Bronchial epithelial cell (primary cell): ENCODE measurements around the gene CBX2. TPM values are rescaled to one million over a fixed set of nuclear protein-coding genes. Genes with fewer than 3 reads are reported as not detected.

Source experiments
- DNase-seq: peaks from one replicate; pipeline ENCODE4 v3.0.0-alpha.2; 2010; ENCODE audit warnings: low read depth
- FAIRE-seq: peaks from 2 replicates; lab custom pipeline; 2011; peaks lifted over from hg19 to GRCh38; lab: Jason Lieb, UNC
- H3K27me3 ChIP-seq: 2 replicates; pipeline ENCODE4 v1.5.1; 2011; ENCODE audit warnings: low read length; ENCODE audit not compliant: control insufficient read depth, insufficient read depth
- H3K36me3 ChIP-seq: 2 replicates; pipeline ENCODE4 v1.5.1; 2011; ENCODE audit warnings: low read length; ENCODE audit not compliant: control insufficient read depth, insufficient read depth
- H3K4me3 ChIP-seq: 2 replicates; pipeline ENCODE4 v1.5.1; 2011; ENCODE audit warnings: mild to moderate bottlenecking, low read depth, low read length, control low read depth
- total RNA-seq: library from RNA; depleted of rRNA; stranded (reverse); fragments of >200 nt; gene quantifications from 2 replicates; pipeline ENCODE4 v1.2.1, GENCODE V29; 2014
- TF ChIP-seq, protein P1 (sequence below): IDR thresholded peaks from 2 replicates; pipeline ENCODE4 v1.5.1; 2011; ENCODE audit warnings: mild to moderate bottlenecking, moderate library complexity, low read length, control low read depth, inconsistent platforms; ENCODE audit not compliant: insufficient read depth, severe bottlenecking

The CBX2 gene
- total RNA-seq, 1 donor from 2014 or later, result 1.1 TPM

DNA sequence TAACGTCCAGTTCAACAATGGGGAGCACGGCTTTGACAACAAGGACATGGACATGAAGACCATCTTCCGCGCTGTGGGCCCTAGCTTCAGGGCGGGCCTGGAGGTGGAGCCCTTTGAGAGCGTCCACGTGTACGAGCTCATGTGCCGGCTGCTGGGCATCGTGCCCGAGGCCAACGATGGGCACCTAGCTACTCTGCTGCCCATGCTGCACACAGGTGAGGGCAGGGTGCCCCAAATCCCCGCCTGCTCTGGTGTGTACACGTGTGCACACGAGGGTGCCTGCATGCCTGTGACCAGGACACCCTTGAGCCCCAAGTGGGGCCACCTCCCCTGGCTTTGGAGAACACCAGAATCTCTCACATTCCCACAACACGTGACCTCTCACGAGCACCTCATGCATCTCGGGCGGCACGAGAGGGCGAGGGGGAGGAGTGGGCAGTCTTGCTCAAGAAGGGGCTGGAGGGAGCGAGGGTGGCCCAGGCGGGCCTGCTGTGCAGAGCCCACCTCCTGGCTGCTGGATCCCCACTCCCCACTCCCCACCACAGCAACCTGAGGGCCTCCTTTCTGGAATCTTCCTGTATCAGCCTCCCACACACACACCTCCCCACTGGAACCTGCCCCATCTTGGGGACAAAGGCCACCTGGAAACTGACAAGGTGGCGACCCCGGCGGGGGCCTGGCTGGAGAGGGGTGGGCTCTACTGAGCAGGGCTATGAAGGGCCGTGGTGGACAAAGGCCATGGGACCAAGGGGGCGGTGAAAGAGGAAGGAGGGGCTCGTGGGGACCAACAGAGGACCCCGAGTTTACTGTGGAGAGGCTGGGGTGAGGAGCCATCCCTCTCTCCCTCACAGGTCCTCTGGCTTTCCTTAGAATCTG lies 40.7 kb upstream of the CBX2 start:
- FAIRE-seq, result peak; percentile 50
- Histone ChIP-seq H3K4me3 (no peak overlapping the region), H3K27me3 (peaks cover 19% of the 10 kb centered on the region), H3K36me3 (no peaks in the 10 kb centered on the region)
- TF ChIP-seq, protein P1, sequence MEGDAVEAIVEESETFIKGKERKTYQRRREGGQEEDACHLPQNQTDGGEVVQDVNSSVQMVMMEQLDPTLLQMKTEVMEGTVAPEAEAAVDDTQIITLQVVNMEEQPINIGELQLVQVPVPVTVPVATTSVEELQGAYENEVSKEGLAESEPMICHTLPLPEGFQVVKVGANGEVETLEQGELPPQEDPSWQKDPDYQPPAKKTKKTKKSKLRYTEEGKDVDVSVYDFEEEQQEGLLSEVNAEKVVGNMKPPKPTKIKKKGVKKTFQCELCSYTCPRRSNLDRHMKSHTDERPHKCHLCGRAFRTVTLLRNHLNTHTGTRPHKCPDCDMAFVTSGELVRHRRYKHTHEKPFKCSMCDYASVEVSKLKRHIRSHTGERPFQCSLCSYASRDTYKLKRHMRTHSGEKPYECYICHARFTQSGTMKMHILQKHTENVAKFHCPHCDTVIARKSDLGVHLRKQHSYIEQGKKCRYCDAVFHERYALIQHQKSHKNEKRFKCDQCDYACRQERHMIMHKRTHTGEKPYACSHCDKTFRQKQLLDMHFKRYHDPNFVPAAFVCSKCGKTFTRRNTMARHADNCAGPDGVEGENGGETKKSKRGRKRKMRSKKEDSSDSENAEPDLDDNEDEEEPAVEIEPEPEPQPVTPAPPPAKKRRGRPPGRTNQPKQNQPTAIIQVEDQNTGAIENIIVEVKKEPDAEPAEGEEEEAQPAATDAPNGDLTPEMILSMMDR, result no peak
- no peak for DNase-seq

DNA sequence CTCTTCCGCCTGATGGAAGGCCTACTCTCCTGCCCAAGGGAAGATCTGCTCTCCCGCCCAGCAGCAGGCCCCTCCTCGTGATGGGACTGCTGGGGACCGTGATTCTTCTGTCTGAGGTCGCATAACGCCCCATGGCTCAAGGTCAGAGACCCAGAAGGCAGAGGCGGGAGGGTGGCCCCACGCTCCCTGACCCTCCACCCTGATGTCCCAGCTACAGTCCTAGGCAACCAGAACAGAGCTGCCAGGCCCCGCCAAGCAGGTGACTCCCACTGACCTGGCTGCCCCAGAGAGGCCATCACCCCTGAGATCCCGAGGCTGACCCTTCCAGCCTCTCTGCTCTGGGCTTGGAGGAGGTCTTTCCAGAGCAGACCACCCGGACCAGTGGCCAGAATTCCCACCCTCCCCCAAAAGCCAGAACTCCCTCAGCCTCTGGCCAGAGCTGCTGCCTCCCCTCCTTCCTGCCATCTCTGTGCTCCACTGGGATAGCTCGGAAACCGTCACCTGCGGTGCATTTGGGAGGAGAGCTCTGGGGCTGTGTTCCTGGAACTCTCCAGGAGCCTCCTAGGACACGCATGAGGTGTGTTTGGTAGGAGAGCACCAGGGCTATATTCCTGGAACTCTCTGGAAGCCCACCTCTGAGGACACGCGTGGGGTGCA lies 39.9 kb upstream of the CBX2 start:
- Histone ChIP-seq H3K4me3 (no peak overlapping the region), H3K27me3 (peaks cover 24% of the 10 kb centered on the region), H3K36me3 (no peaks in the 10 kb centered on the region)
- TF ChIP-seq, protein P1, result no peak
- no peak for DNase-seq
- no peak for FAIRE-seq

DNA sequence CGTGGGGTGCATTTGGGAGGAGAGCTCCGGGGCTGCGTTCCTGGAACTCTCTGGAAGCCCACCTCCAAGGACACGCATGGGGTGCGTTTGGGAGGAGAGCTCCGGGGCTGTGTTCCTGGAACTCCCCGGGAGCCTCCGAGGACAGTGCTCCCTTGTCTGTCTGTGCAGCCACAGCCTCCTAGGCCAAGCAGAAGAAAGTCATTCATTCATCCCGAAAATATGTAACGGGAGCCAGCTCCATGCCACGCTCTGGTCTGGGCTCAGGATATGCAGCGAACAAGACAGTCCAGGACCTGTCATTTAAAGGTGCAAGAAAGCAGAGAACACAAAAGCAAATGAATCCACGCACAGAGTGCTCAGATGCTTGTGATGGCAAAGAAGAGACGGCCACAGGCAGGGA lies 39.3 kb upstream of the CBX2 start:
- no peaks in the 10 kb centered on the region for H3K36me3 ChIP-seq
- H3K4me3 ChIP-seq, result no peak overlapping the region
- DNase-seq (no peak), FAIRE-seq (no peak)
- peaks cover 25% of the 10 kb centered on the region for H3K27me3 ChIP-seq
- TF ChIP-seq, protein P1, result no peak

DNA sequence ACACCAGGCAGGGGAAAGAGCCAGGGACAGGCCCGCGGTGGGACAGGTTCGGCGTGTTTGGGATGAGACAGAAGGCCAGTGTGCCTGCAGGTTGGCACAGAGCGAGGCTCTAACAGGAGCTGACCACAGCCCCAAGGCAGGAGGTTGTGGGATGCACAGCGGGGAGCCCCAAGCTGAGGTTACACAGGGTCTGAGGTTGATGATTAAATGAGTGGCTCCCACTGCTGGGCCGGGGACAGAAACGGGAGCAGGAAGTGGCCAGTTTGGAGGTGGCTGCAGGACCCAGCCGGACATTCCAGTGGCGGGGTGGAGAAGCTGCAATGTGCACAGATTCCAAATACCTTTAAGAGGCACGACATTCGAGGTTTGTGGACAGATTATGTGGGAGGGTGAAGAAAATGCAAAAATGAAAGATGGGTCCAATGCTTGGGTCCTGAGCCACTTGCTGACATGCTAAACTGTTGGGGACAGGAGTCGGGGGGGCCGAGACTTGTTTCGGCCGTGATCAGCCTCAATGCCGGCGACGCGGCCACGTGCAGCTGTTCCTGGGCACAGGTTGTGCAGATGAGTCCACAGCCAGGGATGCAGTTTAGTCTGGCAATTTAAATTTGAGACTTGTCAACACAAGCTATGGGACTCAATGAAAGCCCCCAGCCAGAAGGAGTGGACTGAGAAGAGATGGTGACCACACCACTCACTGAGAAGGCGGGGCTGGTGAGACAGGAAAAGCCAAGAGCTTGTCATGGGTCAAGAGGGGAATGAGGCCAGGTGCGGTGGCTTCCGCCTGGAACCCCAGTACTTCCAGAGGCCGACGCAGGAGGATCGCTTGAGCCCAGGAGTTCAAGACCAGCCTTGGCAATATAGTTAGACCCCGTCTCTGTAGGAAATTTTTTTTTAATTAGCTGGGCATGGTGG lies 38.5 kb upstream of the CBX2 start:
- DNase-seq, result no peak
- H3K36me3 ChIP-seq, result no peaks in the 10 kb centered on the region
- H3K27me3 ChIP-seq, result peaks cover 25% of the 10 kb centered on the region
- TF ChIP-seq, protein P1, result no peak
- no peak for FAIRE-seq
- no peak overlapping the region for H3K4me3 ChIP-seq

DNA sequence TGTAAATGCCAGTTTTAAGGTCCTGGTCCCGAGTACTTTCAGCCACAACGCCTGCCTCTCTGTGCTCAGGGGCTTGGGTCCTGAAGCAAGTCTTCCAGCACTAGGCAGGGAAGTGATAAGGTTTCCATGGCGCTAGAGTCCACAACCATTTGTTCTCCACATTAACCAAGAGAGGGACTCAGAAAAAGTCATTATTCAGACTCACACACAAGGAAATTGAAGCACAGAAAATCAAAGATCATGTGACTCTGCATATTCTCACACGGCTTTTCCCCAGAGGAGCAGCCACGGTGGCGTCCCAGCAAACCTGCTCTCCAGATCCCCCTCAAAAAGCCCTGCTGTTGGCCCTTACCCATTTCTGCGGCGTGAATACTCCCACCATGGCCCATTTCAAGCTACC lies 37.5 kb upstream of the CBX2 start:
- H3K4me3 ChIP-seq, result no peak overlapping the region
- H3K36me3 ChIP-seq, result no peaks in the 10 kb centered on the region
- FAIRE-seq (no peak), DNase-seq (no peak)
- TF ChIP-seq, protein P1, result no peak
- H3K27me3 ChIP-seq, result peaks cover 27% of the 10 kb centered on the region
